HAP-1 (cell line): ENCODE measurements around the gene ARPP21.

Source experiments
- DNase-seq, 2 experiments: peaks; one replicate each; pipeline ENCODE4 v3.0.0-alpha.2; 2016 to 2020; ENCODE audit warnings: low spot score in 2 of 2
- H3K27me3 ChIP-seq: fragments of 250-450 bp; sonication (Bioruptor Pico); 2 replicates; pipeline ENCODE4 v1.5.1; 2020; ENCODE audit warnings: low read depth, mild to moderate bottlenecking, moderate library complexity
- H3K36me3 ChIP-seq: fragments of 250-450 bp; sonication (Bioruptor Pico); replicated peaks from 2 replicates; pipeline ENCODE4 v1.5.1; 2020; ENCODE audit warnings: mild to moderate bottlenecking
- H3K4me1 ChIP-seq: fragments of 250-450 bp; sonication (Bioruptor Pico); 2 replicates; pipeline ENCODE4 v1.5.1; 2020; ENCODE audit warnings: mild to moderate bottlenecking
- H3K4me3 ChIP-seq: fragments of 250-450 bp; sonication (Bioruptor Pico); 2 replicates; pipeline ENCODE4 v1.5.1; 2020; ENCODE audit warnings: mild to moderate bottlenecking, moderate library complexity
- H3K9me3 ChIP-seq: fragments of 250-450 bp; sonication (Bioruptor Pico); 2 replicates; pipeline ENCODE4 v1.5.1; 2020; ENCODE audit warnings: mild to moderate bottlenecking, moderate library complexity
- in situ Hi-C: fragments of 300-500 bp; cut with MboI; formaldehyde crosslinking; loops from 3 replicates; pipeline ENCODE4 v1.14.3; 2020; ENCODE audit warnings: low sequenced_read_pairs, inconsistent platforms, mixed read lengths

The ARPP21 gene

DNA sequence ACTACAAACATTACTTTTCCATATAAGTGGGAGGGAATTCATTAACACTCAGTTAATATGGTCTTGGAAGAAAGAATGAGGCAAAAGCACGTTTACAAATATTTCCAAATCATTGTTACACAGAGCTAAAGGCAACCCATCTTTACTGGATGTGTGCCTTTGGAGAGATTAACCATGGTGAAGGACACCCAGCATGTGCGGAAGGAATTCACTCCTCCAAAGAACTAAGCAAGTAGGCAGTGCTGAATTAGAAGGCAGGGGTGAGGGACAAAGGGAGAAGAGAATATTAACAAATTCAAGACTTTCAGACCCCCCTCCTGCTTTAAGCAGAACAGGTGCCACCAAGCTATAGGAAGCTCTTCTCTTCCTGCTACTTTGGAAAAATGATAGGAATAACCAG lies 10.1 kb downstream of the ARPP21 start:
- Histone ChIP-seq H3K9me3 (no peaks in the 10 kb centered on the region), H3K4me1 (no peaks in the 10 kb centered on the region), H3K4me3 (no peak overlapping the region), H3K27me3 (no peaks in the 10 kb centered on the region), H3K36me3 (no peaks in the 10 kb centered on the region)
- no peak for DNase-seq
- in situ Hi-C loops: no loop called here

DNA sequence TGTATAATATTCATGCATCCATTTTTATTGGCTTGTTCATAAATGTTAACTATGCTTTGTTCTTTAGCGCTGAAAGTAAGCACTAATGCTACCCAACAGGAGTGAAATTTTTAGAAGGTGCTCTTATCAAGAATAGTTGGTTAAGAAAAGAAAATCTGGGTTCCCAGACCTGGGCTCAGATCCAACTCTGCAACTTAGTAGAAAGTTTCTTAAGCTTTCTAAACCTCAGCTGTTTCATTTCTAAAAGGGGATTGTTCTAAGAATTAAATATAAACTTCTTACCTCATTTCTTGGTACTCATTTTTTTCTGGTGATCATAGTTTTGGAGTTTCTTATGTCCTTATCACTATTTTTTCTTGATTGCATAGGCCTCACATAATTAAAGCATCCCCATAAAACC lies 12.1 kb downstream of the ARPP21 start:
- H3K27me3 ChIP-seq: no peaks in the 10 kb centered on the region
- no peak for DNase-seq
- H3K4me1 ChIP-seq: no peaks in the 10 kb centered on the region
- in situ Hi-C loops: no loop called here
- H3K4me3 ChIP-seq: no peak overlapping the region
- H3K36me3 ChIP-seq: no peaks in the 10 kb centered on the region
- H3K9me3 ChIP-seq: no peaks in the 10 kb centered on the region

DNA sequence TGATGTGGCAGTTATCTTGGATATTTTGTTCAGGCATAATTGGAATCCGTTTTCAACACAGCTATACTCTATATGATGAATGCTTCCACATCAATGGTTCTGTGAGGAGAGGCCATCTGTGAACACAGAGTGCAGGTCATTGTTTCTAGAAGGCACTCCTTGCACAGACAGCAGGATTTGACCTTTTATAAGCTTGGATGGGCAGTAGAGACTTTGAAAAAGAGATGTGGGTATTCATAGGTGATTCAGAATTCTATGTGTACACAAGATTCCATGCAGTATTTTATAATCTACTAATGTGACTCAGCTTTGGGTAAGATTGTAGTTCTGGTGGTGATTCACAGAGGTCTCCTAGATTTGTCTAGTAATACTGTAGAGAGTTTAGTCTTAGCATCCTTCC lies 12.5 kb downstream of the ARPP21 start:
- no peaks in the 10 kb centered on the region for H3K36me3 ChIP-seq
- in situ Hi-C loops: no loop called here
- H3K4me3 ChIP-seq: no peak overlapping the region
- DNase-seq: no peak
- no peaks in the 10 kb centered on the region for H3K27me3 ChIP-seq
- H3K4me1 ChIP-seq: no peaks in the 10 kb centered on the region
- no peaks in the 10 kb centered on the region for H3K9me3 ChIP-seq

DNA sequence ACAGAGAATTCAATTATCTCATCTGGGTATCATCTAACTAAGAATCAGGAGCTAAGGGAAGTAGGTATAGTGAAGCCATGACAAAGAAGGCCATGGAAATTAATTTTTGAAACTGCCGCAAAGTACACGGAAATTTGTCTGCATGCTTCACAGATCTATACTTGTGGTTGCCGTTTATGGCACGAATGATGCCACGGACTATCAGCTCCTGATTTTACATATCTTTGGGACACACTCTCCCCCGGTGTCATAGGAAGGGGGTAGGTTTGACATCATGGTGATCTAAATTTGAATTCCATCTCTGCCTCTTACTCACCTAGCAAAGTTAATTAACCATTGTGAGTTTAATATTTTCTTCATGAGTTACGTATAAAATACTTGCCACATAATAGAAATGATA lies 14.0 kb downstream of the ARPP21 start:
- Histone ChIP-seq H3K9me3 (no peaks in the 10 kb centered on the region), H3K4me1 (no peaks in the 10 kb centered on the region), H3K36me3 (no peaks in the 10 kb centered on the region), H3K27me3 (no peaks in the 10 kb centered on the region), H3K4me3 (no peak overlapping the region)
- in situ Hi-C loops: no loop called here
- no peak for DNase-seq

DNA sequence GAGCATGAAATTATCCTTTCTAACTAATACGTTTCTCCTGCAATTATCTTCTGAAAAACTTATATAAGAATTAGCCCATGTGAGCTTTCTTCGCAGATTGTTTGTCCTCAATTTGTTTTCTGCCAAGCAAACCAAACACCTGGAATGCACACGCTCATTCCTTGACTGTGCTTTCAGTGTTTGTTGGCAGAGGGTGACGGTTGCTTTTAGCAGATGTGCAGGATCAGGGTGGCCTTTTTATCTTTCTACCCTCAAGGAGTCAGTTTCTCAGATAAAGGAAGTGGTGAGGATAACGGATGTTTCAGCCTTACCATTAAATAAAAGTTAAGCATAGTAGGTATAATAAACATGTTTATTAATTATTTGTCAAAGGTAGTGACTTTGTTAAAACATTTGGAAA lies 15.2 kb downstream of the ARPP21 start:
- Histone ChIP-seq H3K27me3 (no peaks in the 10 kb centered on the region), H3K4me1 (no peaks in the 10 kb centered on the region), H3K4me3 (no peak overlapping the region), H3K9me3 (no peaks in the 10 kb centered on the region), H3K36me3 (no peaks in the 10 kb centered on the region)
- DNase-seq: no peak
- in situ Hi-C loops: no loop called here

DNA sequence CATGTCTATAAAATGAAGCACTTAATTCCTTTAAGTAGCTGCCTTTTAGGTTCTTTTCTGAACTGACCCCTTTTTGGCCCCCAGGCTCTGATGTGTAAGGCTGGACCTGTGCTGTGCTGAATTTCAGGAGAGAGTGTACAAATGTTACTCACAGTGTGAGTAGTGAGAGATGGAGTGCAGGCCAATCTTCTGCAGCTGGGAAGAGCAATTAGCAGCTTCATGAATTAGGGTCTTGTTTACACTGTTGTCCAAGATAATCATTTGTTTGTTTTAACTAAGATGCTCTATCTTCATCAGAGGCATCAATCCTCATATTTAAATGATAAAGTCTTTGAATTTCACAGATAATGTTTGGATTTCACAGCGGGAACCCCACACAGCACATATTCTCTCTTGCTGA lies 19.4 kb downstream of the ARPP21 start:
- Histone ChIP-seq H3K4me3 (no peak overlapping the region), H3K36me3 (no peaks in the 10 kb centered on the region), H3K4me1 (peaks cover 7% of the 10 kb centered on the region), H3K9me3 (no peaks in the 10 kb centered on the region), H3K27me3 (peaks cover 3% of the 10 kb centered on the region; the same call in 1 of the 2 replicates)
- no peak for DNase-seq
- in situ Hi-C loops: no loop called here

GRCh38 chr3:35659768-35660167 lies 20.4 kb downstream of the ARPP21 start:
- Histone ChIP-seq H3K4me1 (peaks cover 8% of the 10 kb centered on the region), H3K9me3 (no peaks in the 10 kb centered on the region), H3K4me3 (no peak overlapping the region), H3K27me3 (peaks cover 3% of the 10 kb centered on the region; the same call in 1 of the 2 replicates), H3K36me3 (no peaks in the 10 kb centered on the region)
- DNase-seq: no peak
- in situ Hi-C loops: no loop called here

- peak; percentile 8 to 16 for DNase-seq
Measured at GRCh38 chr3:35663471-35663870, 24.1 kb downstream of the ARPP21 start.

DNA sequence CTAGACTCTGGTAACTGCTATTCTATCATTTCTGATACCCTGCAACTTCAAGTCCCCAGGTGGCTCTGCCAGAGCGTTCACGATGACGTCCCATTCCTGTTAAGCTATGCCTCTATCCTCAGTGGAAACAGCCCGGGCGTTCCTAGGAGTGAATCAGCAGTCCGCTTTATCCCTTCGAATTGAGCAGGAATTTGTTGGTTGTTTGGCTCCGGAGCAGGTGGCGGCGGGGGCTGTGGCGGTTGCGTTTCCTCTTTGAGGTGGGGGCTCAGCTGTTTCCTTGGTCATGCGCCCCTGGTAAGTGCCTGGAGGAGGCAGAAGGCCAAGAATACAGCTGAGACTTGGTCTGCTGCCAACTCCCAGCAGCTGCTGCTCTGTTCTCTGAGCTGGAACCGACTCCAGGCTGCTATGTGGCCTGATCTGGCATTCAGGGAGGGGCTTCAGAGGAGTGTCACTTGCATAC lies 25.2 kb downstream of the ARPP21 start:
- Histone ChIP-seq H3K36me3 (no peaks in the 10 kb centered on the region), H3K4me3 (no peak overlapping the region), H3K4me1 (peaks cover 8% of the 10 kb centered on the region), H3K27me3 (peaks cover 11% of the 10 kb centered on the region; the same call in 1 of the 2 replicates), H3K9me3 (no peaks in the 10 kb centered on the region)
- DNase-seq: peak in 1 of 2 experiments; percentile 55
- in situ Hi-C loops: no loop called here

More at GRCh38 chr3:35663471-35663870, 24.1 kb downstream of the ARPP21 start:
- H3K36me3 ChIP-seq: no peaks in the 10 kb centered on the region
- no peaks in the 10 kb centered on the region for H3K9me3 ChIP-seq
- H3K27me3 ChIP-seq: peaks cover 7% of the 10 kb centered on the region; the same call in 1 of the 2 replicates
- H3K4me1 ChIP-seq: peaks cover 8% of the 10 kb centered on the region
- no peak overlapping the region for H3K4me3 ChIP-seq
- in situ Hi-C loops: no loop called here

DNA sequence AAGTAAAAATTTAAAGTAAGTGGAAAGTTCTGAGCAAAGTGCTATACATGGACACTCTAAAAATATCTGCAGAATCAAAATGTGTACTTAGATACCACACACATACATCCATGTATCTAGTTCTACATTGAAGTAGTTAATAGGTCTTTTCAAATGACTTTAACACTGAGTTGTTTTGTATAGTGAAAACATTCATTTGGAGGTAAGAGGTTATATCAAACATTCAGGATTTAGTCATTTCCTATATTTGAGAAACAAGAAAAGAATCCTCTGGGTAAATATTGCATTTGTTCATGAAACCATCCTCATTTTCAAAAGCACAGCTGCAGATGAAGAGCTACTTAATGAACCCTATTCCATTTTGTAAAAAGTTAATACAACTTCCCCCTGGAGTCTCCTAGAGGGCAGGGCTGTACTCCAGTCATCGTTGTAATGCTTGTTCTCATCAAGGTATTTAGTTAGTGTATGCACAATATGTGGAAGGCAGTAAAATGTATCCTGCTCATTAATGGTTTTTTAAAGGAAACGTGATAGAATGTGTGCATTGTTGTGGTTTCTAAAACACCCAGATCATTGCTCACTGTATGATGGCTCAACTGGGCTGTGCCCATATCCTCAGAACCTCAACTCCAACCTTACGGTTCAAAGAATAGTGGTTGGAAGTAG lies 26.2 kb downstream of the ARPP21 start:
- no peak for DNase-seq
- Histone ChIP-seq H3K36me3 (no peaks in the 10 kb centered on the region), H3K4me1 (peaks cover 8% of the 10 kb centered on the region), H3K4me3 (no peak overlapping the region), H3K9me3 (no peaks in the 10 kb centered on the region), H3K27me3 (peaks cover 11% of the 10 kb centered on the region; the same call in 1 of the 2 replicates)
- in situ Hi-C loops: no loop called here

GRCh38 chr3:35666888-35667287 lies 27.6 kb downstream of the ARPP21 start:
- in situ Hi-C loops: no loop called here
- no peak for DNase-seq
- Histone ChIP-seq H3K4me1 (peaks cover 8% of the 10 kb centered on the region), H3K9me3 (no peaks in the 10 kb centered on the region), H3K36me3 (no peaks in the 10 kb centered on the region), H3K4me3 (no peak overlapping the region), H3K27me3 (peaks cover 10% of the 10 kb centered on the region; the same call in 1 of the 2 replicates)

GRCh38 chr3:35670408-35670965 lies 31.2 kb downstream of the ARPP21 start:
- Histone ChIP-seq H3K36me3 (no peaks in the 10 kb centered on the region), H3K4me3 (no peak overlapping the region), H3K9me3 (no peaks in the 10 kb centered on the region), H3K4me1 (no peaks in the 10 kb centered on the region), H3K27me3 (peaks cover 8% of the 10 kb centered on the region; the same call in 1 of the 2 replicates)
- DNase-seq: no peak
- in situ Hi-C loops: no loop called here

DNA sequence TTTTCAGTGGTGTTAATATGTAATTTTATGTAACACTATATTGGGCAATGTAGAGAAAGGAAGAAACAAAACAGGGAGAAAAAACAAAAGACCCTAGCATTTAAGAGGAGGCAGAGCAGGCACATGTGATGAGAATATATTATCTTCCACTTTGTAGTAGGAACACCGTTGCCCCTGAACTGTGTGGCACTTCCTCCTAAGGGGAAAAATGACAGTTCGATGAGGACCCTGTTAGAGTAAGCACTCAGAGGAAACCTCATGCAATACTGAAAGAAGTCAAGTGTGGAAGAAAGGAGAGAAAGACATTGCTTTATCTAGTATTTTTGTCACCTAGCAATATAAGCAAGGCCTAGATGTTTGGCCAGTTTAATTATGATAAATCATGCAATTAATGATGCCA lies 32.2 kb downstream of the ARPP21 start:
- no peaks in the 10 kb centered on the region for H3K4me1 ChIP-seq
- no peaks in the 10 kb centered on the region for H3K36me3 ChIP-seq
- in situ Hi-C loops: no loop called here
- no peak overlapping the region for H3K4me3 ChIP-seq
- DNase-seq: no peak
- H3K9me3 ChIP-seq: no peaks in the 10 kb centered on the region
- peaks cover 8% of the 10 kb centered on the region; the same call in 1 of the 2 replicates for H3K27me3 ChIP-seq

- DNase-seq: no peak
- no peaks in the 10 kb centered on the region for H3K36me3 ChIP-seq
- in situ Hi-C loops: no loop called here
- H3K9me3 ChIP-seq: no peaks in the 10 kb centered on the region
- no peaks in the 10 kb centered on the region for H3K4me1 ChIP-seq
- peaks cover 14% of the 10 kb centered on the region for H3K27me3 ChIP-seq
- no peak overlapping the region for H3K4me3 ChIP-seq
Measured at GRCh38 chr3:35673017-35673416, 33.7 kb downstream of the ARPP21 start.
